COR-L47 (cell line): ENCODE measurements around the gene RBM28.

Experiments
- DNase-seq: peaks from one replicate; lab custom pipeline; 2025; lab: John Stamatoyannopoulos, UW

The RBM28 gene

DNA sequence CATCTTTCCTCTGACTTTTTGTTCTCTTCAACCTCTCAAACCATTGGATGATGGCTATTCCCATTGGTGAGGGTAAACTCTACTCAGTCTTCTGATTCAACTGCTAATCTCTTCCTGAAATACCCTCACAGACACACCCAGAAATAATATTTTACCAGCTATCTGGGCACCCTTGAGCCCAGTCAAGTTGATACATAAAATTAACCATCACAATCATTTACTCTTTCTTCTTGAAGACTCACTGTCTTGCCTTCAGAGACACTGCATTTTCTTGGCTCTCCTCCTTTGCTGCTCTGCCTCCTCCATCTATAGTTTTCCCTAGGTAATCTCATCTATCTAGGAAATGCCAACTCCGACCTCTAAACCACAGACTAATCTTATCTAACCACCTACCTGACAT is 30.3 kb upstream of the RBM28 start:
- DNase-seq: no peak

DNA sequence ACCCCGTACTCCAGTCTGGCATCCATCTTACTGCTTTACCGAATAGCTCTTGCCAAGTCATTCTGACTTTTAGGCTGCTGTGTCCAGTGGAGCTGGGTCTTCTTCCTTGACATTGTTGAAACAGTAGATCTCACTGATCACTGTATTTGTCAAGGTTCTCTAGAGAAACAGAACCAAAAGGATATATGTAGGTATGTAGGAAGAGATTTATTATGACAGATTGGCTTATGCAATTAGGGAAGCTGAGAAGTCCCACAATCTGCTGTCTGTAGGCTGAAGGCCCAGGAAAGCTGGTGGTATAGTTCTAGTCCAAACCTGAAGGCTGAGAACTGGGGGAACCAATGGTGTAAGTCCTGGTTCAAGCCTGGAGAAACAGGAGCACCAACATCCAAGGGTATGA is 29.9 kb upstream of the RBM28 start:
- no peak for DNase-seq

DNA sequence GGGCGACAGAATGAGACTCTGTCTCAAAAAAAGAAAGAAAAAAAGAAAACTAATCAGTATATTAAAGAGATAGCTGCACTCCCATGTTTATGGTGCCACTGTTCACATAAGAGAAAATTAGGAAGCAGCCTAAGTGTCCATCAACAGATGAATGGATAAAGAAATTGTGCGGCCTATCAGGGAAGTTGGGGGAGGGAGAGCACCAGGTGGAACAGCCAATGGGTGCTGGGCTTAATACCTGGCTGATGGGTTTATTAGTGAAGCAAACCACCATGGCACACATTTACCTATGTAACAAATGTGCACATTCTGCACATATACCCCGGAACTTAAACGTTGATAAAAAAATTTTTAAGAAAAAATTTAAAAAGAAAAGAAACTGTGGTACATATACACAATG is 26.8 kb upstream of the RBM28 start:
- no peak for DNase-seq

DNA sequence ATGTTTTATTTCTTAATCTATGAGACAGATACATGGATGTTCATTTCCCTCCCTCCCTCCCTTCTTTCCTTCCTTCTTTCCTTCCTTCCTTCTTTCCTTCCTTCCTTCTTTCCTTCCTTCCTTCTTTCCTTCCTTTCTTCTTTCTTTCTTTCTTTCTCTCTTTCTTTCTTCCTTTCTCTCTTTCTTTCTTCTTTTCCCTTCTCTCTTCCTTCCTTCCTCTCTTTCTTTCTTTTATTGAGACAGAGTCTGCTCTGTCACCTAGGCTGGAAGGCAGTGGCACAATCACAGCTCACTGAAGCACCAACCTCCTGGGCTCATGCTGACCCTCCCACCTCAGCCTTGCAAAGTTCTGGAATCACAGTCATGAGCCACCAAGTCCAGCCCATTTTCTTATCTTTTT is 23.3 kb upstream of the RBM28 start:
- no peak for DNase-seq

DNA sequence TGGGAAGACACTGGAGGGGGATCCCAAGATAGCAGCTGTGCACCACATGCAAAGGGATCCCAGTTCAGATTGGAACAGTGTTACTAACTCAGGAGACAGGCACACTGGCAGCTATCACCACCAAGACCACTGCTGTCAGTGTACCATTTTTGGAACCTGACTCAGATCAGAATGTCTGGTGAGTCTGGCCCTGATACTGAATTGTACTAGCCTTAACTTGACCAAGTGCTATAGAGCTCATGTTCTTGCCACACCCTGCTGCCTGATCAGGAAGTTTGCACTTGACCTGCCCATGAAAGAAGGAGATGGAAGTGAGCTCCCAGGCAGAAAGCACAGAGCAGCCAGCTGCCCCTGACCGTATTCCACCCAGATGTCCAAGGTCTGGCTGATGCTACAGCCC is 22.6 kb upstream of the RBM28 start:
- no peak for DNase-seq

DNA sequence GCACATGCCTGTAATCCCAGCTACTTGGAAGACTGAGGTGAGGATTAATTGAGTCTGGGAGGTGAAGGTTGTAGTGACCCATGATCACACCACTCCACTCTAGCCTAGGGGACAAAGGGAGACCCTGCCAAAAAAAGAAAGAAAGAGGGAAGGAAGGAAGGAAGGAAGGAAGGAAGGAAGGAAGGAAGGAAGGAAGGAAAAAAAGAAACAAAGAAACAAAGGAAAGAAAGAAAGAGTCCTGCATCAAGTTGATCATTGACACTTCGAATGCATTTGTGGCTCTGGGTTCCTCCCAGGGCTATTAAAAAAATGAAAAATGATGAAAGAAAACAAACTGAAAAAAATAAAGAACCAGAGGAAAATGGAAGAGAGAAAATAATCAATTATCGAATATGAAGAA is 21.7 kb upstream of the RBM28 start:
- no peak for DNase-seq

DNA sequence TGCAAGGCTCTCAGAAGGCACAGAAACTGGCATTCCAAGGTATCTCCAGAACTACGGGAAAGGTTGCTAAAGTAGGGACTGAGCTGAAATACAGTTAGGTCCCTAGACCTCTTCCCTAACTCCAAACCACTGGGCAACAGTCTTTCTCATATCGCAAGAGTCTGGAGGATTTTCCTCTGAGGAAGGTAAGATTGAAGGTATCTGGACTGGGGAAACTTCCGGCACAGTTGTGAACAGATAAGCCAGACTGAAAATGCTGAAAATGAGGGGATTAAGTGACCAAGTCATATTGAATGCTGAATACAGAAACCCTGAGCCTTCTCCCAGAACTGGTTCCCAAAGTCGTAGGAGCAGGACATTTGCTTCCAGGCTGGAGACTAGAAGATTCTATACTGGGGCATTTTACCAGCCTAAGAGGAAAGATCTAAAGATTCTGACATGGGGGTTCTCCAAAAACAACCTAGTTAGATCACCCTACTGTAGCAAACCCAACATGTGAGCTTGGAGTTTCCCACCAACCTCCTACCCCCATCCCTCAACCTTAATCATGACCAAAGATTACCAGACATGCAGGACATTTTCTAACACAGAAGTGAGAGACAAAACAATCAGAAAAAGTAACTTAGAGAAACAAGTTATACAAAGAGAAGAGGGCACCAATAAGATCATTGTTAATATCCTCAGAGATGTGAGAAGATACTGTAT is 20.6 kb upstream of the RBM28 start:
- DNase-seq: no peak

DNA sequence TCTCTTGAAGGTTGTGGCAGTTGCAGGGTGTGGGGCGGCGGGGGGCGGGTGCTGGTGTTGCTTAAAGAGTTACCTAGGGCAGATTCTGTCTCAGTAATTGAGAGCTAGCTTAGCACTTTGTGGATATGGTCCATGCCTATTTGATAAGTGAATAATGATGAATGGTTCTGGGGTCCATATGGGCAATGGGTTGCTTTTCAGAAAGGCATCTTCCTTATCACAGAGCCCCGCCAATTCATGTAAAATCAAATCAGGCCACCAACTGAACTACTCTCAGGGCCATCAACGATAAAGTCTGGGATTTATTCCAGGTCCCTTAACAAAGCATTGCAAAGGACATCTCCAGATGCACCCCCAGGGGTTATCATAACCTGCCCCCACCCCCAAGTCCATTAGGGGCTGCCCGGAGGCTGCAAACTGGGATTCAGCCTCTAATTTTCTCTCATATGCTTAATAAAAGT is 19.6 kb upstream of the RBM28 start:
- no peak for DNase-seq

DNA sequence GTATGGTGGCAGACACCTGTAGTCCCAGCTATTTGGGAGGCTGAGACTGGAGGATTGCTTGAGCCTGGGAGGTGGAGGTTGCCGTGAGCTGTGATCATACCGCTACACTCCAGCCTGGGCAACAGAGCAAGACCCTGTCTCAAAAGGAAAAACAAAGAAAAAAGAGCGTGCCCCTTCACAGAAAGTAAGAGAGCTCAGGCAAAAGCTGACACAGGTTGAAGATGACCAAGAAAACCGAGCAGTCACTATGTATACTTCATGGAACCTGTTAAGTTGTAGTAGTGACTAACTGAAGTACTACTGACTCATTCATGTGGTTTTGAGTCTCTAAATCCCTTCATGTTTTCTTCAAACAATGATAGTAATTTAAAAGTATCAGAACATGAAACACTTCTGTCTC is 19.0 kb upstream of the RBM28 start:
- no peak for DNase-seq

DNA sequence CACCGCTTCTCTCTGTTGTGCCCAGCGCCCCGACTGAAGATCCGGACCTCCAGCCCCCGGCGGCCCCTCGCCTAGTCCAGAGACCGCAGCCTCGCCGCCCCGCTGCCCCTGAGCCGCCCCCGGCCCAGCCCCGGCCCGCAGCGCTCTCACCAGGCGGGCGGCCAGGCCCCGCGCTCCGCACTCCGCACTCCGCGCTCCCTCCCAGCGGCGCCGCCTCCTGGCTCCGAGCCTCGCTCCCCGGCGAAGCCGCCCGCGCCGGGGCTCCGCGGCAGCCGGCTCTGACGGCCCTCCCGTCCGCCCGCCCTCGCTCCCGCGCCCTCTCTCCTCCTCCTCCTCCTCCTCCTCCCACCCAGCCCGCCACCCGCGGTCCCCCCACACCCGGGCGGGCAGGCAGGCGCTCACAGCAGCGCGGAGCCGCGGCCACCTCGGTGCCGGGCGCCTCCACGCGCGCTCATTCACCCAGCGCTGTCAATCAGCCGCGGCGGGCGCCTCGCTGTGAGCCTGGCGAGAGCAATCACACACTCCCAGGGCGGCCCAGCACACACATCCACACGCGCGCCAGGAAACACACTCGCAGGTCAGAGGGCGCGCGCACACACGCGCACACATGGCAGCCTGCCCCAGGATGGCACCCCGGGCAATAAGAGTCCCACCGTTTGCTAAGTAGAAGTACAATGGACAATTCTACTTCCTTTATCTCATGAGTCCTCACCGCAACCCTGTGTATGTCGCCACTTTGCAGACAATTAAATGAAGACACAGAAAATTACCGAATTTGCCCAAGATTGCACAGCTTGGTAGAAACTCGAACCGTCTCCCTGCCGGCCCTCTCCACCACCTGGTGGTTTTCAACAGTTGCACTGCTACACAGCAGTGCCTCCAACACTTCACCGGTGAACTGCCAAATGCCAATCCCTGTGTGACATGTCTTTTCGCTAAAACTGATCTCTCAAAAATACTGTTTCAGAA is 18.0 kb upstream of the RBM28 start, which contains the start of gene PRRT4:
TSS of gene PRRT4 (minus strand) at position 280 of the 969 bp plus-strand sequence.
- DNase-seq: peak; percentile 63

DNA sequence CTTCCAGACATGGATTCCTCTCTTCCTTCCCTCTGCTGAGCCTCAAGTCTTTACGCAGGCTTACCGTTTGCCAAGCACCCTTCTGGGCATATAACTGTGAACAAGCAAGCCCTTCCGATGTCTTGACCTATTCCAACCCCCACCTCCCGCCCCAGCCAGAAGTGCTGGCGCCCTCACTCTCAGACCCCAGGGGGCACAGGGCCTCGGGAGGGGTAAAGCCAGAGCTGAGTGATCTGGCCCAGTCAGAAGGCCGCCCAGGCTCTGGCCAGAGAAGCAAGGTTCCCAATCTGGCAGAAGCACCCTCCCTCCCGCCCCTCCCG is 16.6 kb upstream of the RBM28 start:
- DNase-seq: no peak

DNA sequence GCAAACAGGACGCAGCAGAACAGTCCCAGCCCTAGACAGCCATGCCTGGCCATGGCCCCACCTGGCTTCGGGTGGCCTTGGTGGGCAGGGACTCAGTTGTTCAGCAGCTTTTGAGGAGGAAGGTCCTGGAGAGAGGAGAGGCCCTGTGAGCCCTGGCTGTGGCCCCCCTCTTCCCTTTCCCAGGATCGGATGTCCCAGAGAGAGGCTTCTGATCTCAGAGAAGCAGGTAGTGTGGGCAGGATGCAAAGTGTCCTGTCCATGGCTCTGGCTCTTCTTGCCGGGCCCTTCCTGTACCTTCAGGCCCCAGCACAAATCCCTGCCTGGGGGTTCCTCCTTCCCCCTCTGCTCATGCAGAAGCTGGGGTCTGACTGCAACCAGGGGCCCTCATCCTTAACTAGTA is 16.2 kb upstream of the RBM28 start:
- DNase-seq: no peak

DNA sequence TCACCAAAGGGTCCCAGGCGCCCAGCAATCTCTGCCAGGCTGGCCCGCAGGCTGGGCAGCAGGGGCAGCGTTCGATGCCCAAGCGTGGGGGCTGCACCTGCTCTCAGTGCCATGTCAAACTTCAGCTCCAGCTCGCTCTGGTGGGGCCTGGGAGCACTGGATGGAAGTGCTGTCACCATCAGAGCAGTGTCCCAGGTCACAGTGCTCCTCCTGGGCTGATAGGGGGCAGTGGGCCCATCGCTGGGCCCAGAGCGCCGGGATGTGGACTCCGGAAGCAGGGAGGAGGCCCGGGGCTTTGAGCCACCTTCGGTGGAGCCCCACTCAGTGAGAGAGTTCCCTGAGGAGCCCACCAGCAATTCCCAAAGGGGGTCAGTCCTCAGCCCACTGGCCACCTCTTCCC is 15.6 kb upstream of the RBM28 start:
- no peak for DNase-seq

DNA sequence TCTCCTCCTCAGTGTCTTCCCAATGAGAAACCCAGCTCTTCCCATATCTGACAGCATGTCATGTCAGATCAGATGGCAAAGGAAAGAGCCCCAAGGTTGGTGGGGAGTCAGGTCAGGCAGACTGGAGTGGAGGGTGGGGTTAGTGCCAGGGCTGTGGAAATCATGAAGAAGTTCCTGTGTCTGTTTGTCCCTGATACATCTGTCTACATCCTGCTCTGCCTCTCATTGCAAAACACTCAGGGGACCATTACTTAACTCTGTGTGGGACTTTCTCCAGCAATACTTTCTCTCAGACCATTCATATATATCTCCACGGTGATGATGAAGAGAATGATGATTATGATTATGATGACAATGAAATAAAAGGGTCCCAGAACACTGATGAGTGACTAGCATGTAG is 14.5 kb upstream of the RBM28 start:
- DNase-seq: no peak

DNA sequence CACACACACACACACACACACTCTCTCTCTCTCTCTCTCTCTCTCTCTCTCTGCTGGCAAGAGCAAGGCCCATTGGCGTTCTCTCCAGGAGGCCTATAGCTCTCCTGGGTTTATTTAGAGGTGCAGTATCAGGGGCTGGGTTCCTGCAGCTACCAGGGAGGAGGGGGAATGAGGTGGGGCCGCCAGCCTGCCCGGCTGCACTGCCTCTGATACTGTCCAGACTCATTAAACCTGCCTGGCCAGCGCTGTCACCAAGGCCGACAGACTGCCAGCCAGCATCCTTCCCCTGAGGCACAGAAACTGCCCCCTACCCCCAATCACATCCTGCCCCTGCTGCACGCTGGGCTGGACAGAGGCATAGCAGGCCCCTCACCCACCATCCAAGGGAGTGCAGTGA is 13.5 kb upstream of the RBM28 start:
- no peak for DNase-seq

DNA sequence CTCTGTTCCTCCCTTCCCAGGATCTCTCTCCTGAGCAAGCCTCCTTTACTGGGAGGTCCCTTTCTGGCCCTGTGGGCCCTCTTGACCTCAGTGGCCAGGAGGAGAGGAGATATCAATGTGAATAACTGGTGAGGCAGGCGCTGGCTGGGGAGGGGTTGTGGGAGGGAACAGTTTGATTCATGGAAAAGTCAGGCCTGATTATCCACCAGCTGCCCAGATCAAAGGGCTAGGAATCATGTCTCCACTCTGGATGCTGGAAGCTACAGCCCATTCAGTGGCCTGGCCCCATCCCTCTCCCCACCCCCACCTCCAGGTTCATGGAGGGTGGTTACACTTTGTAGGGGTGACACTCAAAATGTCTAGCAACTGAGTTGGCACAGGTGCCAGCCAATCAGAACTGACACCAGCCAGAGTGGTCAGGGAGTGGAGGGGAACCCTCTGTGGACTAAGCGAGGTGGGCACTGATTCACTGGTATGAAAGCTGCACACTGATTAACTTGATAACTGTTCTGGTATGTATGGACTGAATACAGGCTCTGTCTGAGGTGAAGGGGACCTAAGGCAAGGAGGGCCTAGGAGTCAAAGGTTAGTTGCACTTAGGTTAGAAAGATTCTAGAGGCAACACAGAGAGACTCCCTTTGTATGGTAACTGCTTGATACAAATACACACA is 13.0 kb upstream of the RBM28 start:
- DNase-seq: no peak

DNA sequence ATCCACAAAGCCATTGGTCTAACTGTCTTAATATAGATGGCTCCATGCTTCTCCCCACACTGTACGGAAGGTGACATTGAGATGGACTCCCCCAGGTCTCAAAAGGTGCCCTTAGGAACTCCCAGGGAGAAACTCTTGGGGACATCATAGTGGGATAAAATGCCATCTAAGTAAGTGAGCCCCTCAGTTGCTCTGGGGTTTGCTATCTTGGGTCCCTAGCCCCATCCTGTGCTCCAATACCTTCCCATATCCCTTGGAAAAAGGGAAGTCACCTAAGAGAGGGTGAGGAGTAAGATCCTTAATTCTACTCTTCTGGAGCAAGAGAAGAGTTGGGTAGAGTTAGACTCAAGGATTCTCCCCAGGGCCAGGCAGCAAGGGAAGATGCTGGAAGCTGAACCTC is 9.9 kb upstream of the RBM28 start:
- no peak for DNase-seq

DNA sequence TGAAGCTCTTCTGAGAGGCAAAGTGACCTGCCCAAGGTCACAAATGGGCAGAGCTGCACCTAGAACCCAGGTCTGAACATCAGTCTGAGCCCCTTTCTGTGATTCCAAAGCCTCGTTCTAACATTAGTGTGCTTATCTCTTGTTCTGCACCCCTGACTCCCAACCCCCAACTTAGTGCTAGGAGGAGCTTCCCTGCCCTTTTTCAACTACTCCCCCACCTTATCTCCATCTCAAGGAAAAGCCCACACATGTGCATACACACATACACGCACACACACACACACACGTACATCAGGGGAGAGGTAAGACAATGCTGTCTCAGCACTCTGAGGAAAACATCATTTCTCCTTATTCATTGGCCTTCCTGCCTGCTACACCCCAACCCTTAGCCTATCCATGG is 9.5 kb upstream of the RBM28 start:
- no peak for DNase-seq

DNA sequence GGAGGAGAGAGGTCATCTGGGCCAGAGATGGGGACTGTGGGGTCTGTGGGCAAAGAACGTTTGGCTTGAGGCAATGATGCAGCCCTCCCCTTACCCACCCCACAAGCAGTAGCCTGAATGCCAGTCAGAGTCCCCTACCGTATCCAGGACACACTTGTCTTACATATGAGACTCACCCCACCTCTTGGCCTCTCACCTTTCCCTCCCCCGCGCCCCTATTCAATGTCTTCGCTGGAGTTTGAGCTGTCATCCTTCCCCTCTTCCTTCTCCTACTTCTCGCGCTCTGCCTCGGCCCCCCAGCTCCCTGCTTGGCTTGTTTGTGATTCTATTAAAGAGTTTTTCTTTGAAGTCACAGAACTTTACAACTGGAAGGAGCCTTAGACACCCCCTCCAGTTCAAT is 8.9 kb upstream of the RBM28 start:
- DNase-seq: no peak

DNA sequence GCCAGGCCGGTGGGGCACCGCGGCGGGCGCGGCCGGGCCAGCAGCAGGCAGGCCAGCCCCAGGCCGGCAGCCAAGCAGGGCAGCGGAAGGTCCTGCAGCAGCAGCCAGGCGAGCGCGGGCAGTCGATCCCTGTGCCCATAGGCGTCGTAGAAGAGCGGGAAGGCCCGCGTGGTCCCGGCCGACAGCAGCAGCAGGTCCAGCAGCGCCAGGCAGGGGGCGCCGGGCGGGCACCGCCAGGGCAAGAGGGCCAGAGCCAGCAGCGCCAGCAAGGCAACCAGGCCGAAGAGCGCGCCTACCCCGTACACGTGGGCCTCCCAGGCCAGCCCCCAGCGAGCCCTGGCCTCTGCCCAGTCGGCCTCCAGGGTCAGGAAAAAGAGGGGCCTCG is 8.4 kb upstream of the RBM28 start:
- no peak for DNase-seq

DNA sequence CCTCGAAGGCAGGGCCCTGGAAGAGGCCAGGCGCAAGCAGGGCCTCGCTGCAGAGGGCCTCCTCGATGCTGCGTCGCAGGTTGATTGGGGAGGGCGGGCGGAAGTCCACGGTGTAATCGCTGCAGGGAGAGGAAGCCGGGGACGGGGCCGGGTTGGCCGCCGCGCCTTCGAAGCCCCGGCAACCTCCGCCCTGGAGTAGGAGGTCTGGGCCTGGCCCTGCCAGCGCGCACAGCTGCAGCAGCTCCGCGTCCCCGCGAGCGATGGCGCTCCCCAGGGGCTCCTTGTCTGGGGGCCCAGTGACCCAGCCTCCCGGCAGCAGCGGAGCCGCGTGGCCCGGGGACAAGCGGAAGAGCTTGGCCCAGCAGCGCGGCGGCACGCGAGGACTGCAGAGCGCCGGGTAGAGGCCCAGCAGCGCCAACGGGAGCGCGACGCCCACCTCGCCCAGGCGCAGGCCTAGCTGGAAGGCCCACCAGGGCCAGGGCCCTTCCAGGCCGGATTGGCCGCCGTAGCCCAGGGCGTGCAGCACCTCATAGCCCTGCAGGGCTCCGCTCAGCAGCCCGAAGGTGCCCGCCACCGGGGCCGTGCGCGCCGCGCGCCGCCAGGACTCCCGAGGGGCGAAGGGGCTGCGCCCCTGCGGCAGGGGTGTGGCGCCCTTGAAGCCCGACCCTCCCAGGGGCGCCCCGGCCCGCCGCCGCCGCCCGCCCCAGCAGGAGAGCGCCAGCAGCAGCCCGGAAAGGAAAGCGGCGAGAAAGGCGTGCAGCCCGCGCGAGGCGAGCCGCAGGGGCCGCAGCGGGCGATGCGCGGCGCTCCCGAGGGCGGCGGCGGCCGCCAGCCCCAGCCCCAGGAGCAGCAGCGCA is 7.8 kb upstream of the RBM28 start:
- DNase-seq: no peak

DNA sequence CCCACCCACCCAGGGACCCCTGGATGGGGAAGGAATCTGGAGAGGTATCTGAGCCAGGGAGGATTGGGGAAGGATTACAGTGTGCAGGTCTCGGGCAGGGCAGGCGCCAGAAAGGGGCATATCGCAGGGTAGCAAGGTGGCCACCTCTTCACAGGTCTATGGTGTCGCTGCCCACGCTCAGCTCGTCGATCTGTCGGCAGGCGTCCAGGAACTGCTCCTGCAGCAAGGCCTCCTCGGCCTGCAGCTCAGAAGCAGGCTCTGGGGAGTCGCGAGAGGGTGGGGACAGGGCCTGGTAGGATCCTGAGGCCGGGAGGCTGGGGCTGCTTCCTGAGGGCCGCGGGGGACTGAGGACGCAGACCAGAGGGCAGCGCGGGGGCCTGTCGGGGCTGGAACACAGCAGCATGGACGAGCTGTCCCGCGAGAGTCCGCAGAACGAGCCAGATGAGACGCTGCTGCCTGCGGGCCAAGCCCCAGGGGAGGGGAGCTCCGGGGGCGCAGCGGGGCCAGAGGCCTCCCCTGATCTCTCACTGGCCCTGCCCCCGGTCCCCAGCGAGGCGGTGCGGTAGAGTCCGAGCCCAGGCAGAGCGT is 7.1 kb upstream of the RBM28 start:
- DNase-seq: no peak
